Heart left ventricle (tissue), 16 donors: ENCODE data around the gene CFAP20. TPM values are rescaled to one million over a fixed set of nuclear protein-coding genes. Genes with fewer than 3 reads are reported as not detected.

Source experiments
- ATAC-seq, 4 donors: fragments of 200-7000 bp; cut with Tn5 transposase; one replicate each; pipeline ENCODE4 v1.9.1; 2020 to 2022; ENCODE audit warnings: moderate library complexity in 4 of 4, mild to moderate bottlenecking in 3 of 4, moderate number of reproducible peaks in 1 of 4
- DNase-seq, 5 donors: peaks; one replicate each; pipeline ENCODE4 v3.0.0-alpha.2; 2020
- H3K27ac ChIP-seq, 12 donors: fragments of 200-600 bp; sonication (generic) in 4 of 12; one replicate each; pipeline versions ENCODE4 v1.5.0 to v1.8.0; 2016 to 2022; ENCODE audit warnings: mild to moderate bottlenecking in 2 of 12
- H3K27me3 ChIP-seq, 9 donors: fragments of 200-600 bp; sonication (generic) in 2 of 9; one replicate each; pipeline versions ENCODE4 v1.5.1 to v1.8.0; 2016 to 2022; ENCODE audit warnings: mild to moderate bottlenecking in 3 of 9
- H3K36me3 ChIP-seq, 9 donors: fragments of 200-600 bp; sonication (generic) in 2 of 9; one replicate each; pipeline versions ENCODE4 v1.5.0 to v1.8.0; 2018 to 2022; ENCODE audit warnings: mild to moderate bottlenecking in 2 of 9
- H3K4me1 ChIP-seq, 12 donors: fragments of 200-600 bp; sonication (generic) in 4 of 12; one replicate each; pipeline versions ENCODE4 v1.5.0 to v1.8.0; 2016 to 2022; ENCODE audit warnings: mild to moderate bottlenecking in 3 of 12
- H3K4me3 ChIP-seq, 12 donors: fragments of 200-600 bp; sonication (generic) in 4 of 12; one replicate each; pipeline versions ENCODE4 v1.5.0 to v1.8.0; 2017 to 2022; ENCODE audit warnings: mild to moderate bottlenecking in 9 of 12, moderate library complexity in 4 of 12
- H3K9me3 ChIP-seq, 12 donors: fragments of 200-600 bp; sonication (generic) in 4 of 12; one replicate each; pipeline versions ENCODE4 v1.5.0 to v1.8.0; 2016 to 2022; ENCODE audit warnings: mild to moderate bottlenecking in 1 of 12
- CTCF ChIP-seq, 12 donors: fragments of 200-600 bp; sonication (generic) in 4 of 12; IDR thresholded peaks; one replicate each; pipeline versions ENCODE4 v1.5.0 to v1.8.0; 2018 to 2022; ENCODE audit warnings: antibody characterized with exemption in 12 of 12, mild to moderate bottlenecking in 5 of 12
- POLR2A ChIP-seq, 2 donors: fragments of 450-650 bp; IDR thresholded peaks; one replicate each; pipeline ENCODE4 v1.6.1; 2017; ENCODE audit warnings: antibody characterized with exemption in 2 of 2, mild to moderate bottlenecking in 2 of 2, moderate library complexity in 2 of 2
- WGBS, 4 donors: extraction: QIAGEN DNeasy Blood & Tissue Kit in 2 of 4; methylation state at CpG; one replicate each; pipeline versions ENCODE4 v1.1.5 to v1.1.7; 2013 to 2018; 5-methylcytosine and 5-hydroxymethylcytosine counted together
- intact Hi-C, 10 donors: fragments of 100-400 bp; cut with DNase I; formaldehyde crosslinking; loops; one replicate each; pipeline versions ENCODE4 v1.11.1 to v1.14.2; 2022
- polyA plus RNA-seq, 2 donors: library from polyadenylated mRNA; stranded (reverse); fragments of 200-250 nt; gene quantifications; one replicate each; pipeline ENCODE4 v1.2.3, GENCODE V29; 2013
- total RNA-seq, 9 donors: library from RNA; depleted of rRNA in 2 of 9; stranded (reverse); fragments of >200 nt in 2 of 9; fragmentation: NEBNext Ultra II Directional in 3 of 9; extraction: Animal tissue kit (Norgen Biotek cat#: 25700) in 3 of 9; gene quantifications; one replicate each; pipeline versions ENCODE4 v1.1.0 to v1.2.4, GENCODE V29; 2016 to 2023
- donor health status: ischemic (EF 13 %, LVEDD 7.1; RV severe dilation, severe dysfunction).
- donor health status: healthy with polysubstance abuse.
- donor health status: DM: no; HTN: yes; CAD: no.
- donor health status: DM: no; HTN: no; CAD: no.
- donor health status: ischemic (EF 25% LVEDD 6.9; RV normal size, moderate dysfunction).
- donor health status: ischemic (EF 25% LVEDD 5.7; RV mildly dilated, moderate dysfunction).
- donor health status: healthy.
- donor health status: DM: yes; HTN: yes; CAD: no.
- donor health status: ischemic (EF 35%, LVEDD 5.7; RV mildly dilated, moderate dysfunction).
- donor health status: nonischemic (EF 11% LVEDD 7.7; RV severe dilation, severe dysfunction).
- donor health status: DM: yes; HTN: yes; CAD: no.
- donor health status: PGD.
- donor health status: ischemic (EF 29% LVEDD 5.4; RV normal size, mild dysfunction).
- donor health status: nonischemic (EF 23%, LVEDD 6.1; RV moderate dilation, normal function).

The CFAP20 gene
- total and polyA plus RNA-seq, 11 donors: 22.7 to 60.4 (median 36.3) TPM

DNA sequence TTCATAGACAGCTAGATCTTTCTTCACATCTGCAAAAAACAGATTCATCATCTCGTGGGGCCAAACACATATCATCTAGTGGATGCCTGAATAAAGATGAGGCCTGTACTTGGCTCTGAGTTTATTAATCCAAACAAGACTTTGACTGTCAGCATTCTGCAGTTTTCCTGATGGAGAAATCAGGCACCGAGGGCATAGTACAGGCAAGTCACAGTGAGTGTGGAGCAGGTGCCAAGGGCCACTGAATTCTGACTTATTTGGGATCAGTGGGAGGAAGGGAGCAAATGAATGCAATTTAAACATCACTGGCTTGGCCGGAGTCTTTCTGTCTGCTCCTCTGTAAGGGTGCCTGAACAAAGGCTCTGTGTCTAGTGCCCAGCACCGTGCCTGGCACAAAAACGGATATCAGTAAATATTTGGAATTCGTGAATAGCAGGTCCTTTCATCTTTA lies 975 bp downstream of the CFAP20 start:
- H3K27ac ChIP-seq: peak overlapping the region in 11 of 12 donors; percentile 37 to 95 (median 90)
- ATAC-seq: no peak
- intact Hi-C loops: loop anchor here in 4 of 10 donors (5.0 to 10.0 kb wide), 4 partner anchors 69 to 357 kb away; partner anchors contain the start of gene CSNK2A2 (in 1 of the 4)
- peak overlapping the region; percentile 67 to 93 (median 85) for H3K4me3 ChIP-seq
- no peaks in the 10 kb centered on the region for H3K27me3 ChIP-seq
- DNase-seq: no peak
- H3K9me3 ChIP-seq: peaks cover 0 to 7% (median 0%) of the 10 kb centered on the region in 12 donors
- 0 to 4% (median 2%) methylated on average over 6 of the region's 6 CpGs for WGBS, 4 donors
- H3K36me3 ChIP-seq: no peaks in the 10 kb centered on the region
- TF ChIP-seq POLR2A (IDR thresholded peaks at IDR 0.05): no peak
- no peak for TF ChIP-seq CTCF (IDR thresholded peaks at IDR 0.05)
- H3K4me1 ChIP-seq: peaks cover 0 to 61% (median 50%) of the 10 kb centered on the region in 12 donors

- DNase-seq (no peak), ATAC-seq (no peak)
- 4 to 11% (median 5%) methylated on average over 4 of the region's 4 CpGs for WGBS, 4 donors
- Histone ChIP-seq H3K4me3 (peak overlapping the region in 11 of 12 donors; percentile 75 to 93 (median 85)), H3K4me1 (peaks cover 0 to 62% (median 50%) of the 10 kb centered on the region in 12 donors), H3K27me3 (no peaks in the 10 kb centered on the region), H3K9me3 (peaks cover 0 to 7% (median 0%) of the 10 kb centered on the region in 12 donors), H3K27ac (peak overlapping the region; percentile 39 to 95 (median 90)), H3K36me3 (no peaks in the 10 kb centered on the region)
- intact Hi-C loops: loop anchor here in 4 of 10 donors (5.0 to 10.0 kb wide), 4 partner anchors 70 to 357 kb away; partner anchors contain the start of gene CSNK2A2 (in 1 of the 4)
- peak in 1 of 12 donors; percentile 11 for TF ChIP-seq CTCF (IDR thresholded peaks at IDR 0.05)
- TF ChIP-seq POLR2A (IDR thresholded peaks at IDR 0.05): no peak
Measured at GRCh38 chr16:58127634-58128033, 1.5 kb downstream of the CFAP20 start.

DNA sequence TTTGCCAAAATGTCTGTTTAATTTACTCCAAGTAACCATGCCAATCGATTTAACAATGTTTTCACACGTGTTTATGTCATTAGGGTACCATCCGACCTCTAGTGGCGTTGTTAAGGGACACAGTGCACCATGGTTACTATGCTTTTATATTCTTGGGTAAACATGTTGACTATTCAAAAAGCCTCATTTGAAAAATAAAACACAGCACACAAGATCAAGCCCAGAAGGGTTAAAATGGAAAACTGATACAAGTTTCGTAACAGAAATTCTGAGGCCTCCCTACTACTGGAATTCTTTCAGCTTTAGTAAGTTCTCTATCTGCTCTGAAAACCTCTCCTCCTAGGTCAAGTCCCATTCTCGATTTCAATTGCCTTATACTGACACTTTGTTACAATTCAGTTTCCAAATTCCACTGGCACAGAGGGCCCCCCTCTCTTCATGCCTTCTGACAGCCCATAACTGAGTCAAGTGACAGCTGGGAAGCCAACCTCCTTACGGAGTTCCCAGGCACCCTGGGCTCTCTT lies 2.1 kb downstream of the CFAP20 start:
- peak overlapping the region in 10 of 12 donors; percentile 75 to 93 (median 87) for H3K4me3 ChIP-seq
- DNase-seq (no peak), ATAC-seq (no peak)
- no peaks in the 10 kb centered on the region for H3K36me3 ChIP-seq
- H3K27ac ChIP-seq: peak overlapping the region; percentile 39 to 95 (median 90)
- no peaks in the 10 kb centered on the region for H3K27me3 ChIP-seq
- intact Hi-C loops: loop anchor here in 4 of 10 donors (5.0 to 10.0 kb wide), 4 partner anchors 70 to 358 kb away; partner anchors contain the start of gene CSNK2A2 (in 1 of the 4)
- peaks cover 0 to 64% (median 54%) of the 10 kb centered on the region in 12 donors for H3K4me1 ChIP-seq
- no peak for TF ChIP-seq POLR2A (IDR thresholded peaks at IDR 0.05)
- TF ChIP-seq CTCF (IDR thresholded peaks at IDR 0.05): peak; percentile 9 to 64 (median 43)
- WGBS, 4 donors: 3 to 6% (median 4%) methylated on average over 7 of the region's 7 CpGs
- peaks cover 0 to 7% (median 0%) of the 10 kb centered on the region in 12 donors for H3K9me3 ChIP-seq

- Histone ChIP-seq H3K27me3 (no peaks in the 10 kb centered on the region), H3K4me3 (peak overlapping the region in 7 of 12 donors; percentile 75 to 93 (median 89)), H3K4me1 (peaks cover 1 to 70% (median 60%) of the 10 kb centered on the region in 12 donors), H3K27ac (peak overlapping the region; percentile 39 to 95 (median 90)), H3K36me3 (no peaks in the 10 kb centered on the region), H3K9me3 (peaks cover 0 to 7% (median 0%) of the 10 kb centered on the region in 12 donors)
- no peak for ATAC-seq
- intact Hi-C loops: loop anchor here in 4 of 10 donors (5.0 to 10.0 kb wide), 4 partner anchors 71 to 358 kb away; partner anchors contain the start of gene CSNK2A2 (in 1 of the 4)
- TF ChIP-seq CTCF (IDR thresholded peaks at IDR 0.05) (no peak), POLR2A (IDR thresholded peaks at IDR 0.05) (no peak)
- DNase-seq: no peak
- WGBS, 4 donors: 18 to 34% (median 24%) methylated on average over 4 of the region's 4 CpGs
Measured at GRCh38 chr16:58126451-58126961, 2.7 kb downstream of the CFAP20 start.
